C4-2B (cell line): ENCODE data around the gene PLD3.

ENCODE experiments used
- CTCF ChIP-seq: fragments of 450-650 bp; conservative IDR thresholded peaks from 2 replicates; pipeline ENCODE4 v1.5.1; 2017; ENCODE audit warnings: mild to moderate bottlenecking
- ZFX ChIP-seq: fragments of 450-650 bp; IDR thresholded peaks from 2 replicates; pipeline ENCODE4 v1.6.1; 2017

GRCh38 chr19:40380199-40381037 is 31.9 kb downstream of the PLD3 start:
- TF ChIP-seq CTCF, result no peak
- no peak for TF ChIP-seq ZFX
